Cardiac muscle cell (in vitro differentiated cells and primary cell): Measurements from ENCODE around the gene RTL10. TPM values are rescaled to one million over a fixed set of nuclear protein-coding genes. Genes with fewer than 3 reads are reported as not detected.

ENCODE experiments used
- DNase-seq, 2 donors: peaks; one replicate each; pipeline versions ENCODE4 v3.0.0 to v3.0.0-alpha.2; 2010 to 2017; ENCODE audit warnings: low read depth in 1 of 2, low spot score in 1 of 2
- H3K27ac ChIP-seq: fragments of 200-600 bp; sonication (generic); 2 replicates; pipeline ENCODE4 v1.5.1; 2016
- H3K27me3 ChIP-seq: fragments of 200-600 bp; sonication (generic); 2 replicates; pipeline ENCODE4 v1.6.0; 2016; ENCODE audit warnings: control low read depth
- H3K36me3 ChIP-seq: fragments of 200-600 bp; sonication (generic); 2 replicates; pipeline ENCODE4 v1.5.1; 2016; ENCODE audit warnings: control low read depth
- H3K4me1 ChIP-seq: fragments of 200-600 bp; sonication (generic); 2 replicates; pipeline ENCODE4 v1.8.1; 2017; ENCODE audit warnings: low read depth, mild to moderate bottlenecking, mixed run types
- H3K4me3 ChIP-seq: fragments of 200-600 bp; sonication (generic); 2 replicates; pipeline ENCODE4 v1.5.1; 2016; ENCODE audit warnings: mild to moderate bottlenecking
- H3K9me3 ChIP-seq: fragments of 200-600 bp; sonication (generic); 2 replicates; pipeline ENCODE4 v1.5.1; 2017; ENCODE audit warnings: low read depth, mild to moderate bottlenecking, control low read depth
- CTCF ChIP-seq: IDR thresholded peaks from 2 replicates; pipeline ENCODE4 v1.5.1; 2012; ENCODE audit warnings: low read depth, mild to moderate bottlenecking, low read length
- polyA plus RNA-seq: library from polyadenylated mRNA; unstranded; fragments of >200 nt; fragmentation: Nextera tagmentation; extraction: Ambion mirVana; gene quantifications from 2 replicates; pipeline ENCODE4 v1.2.1, GENCODE V29; 2016
- total RNA-seq: library from RNA; depleted of rRNA; stranded (reverse); fragments of >200 nt; gene quantifications from 2 replicates; pipeline ENCODE4 v1.2.3, GENCODE V29; 2016

The RTL10 gene
- total and polyA plus RNA-seq, 2 experiments from 2014 or later = 11.9 to 20.9 TPM

- no peak overlapping the region for H3K4me3 ChIP-seq
- TF ChIP-seq CTCF = no peak
- H3K27ac ChIP-seq = no peak overlapping the region
- no peak for DNase-seq
- no peaks in the 10 kb centered on the region for H3K9me3 ChIP-seq
- no peaks in the 10 kb centered on the region for H3K36me3 ChIP-seq
- no peaks in the 10 kb centered on the region for H3K27me3 ChIP-seq
- H3K4me1 ChIP-seq = peaks cover 15% of the 10 kb centered on the region
Measured at GRCh38 chr22:19878461-19879245, 24.0 kb upstream of the RTL10 start.

GRCh38 chr22:19877626-19878339, 23.1 kb upstream of the RTL10 start:
- no peak for TF ChIP-seq CTCF
- peaks cover 15% of the 10 kb centered on the region for H3K4me1 ChIP-seq
- H3K9me3 ChIP-seq = no peaks in the 10 kb centered on the region
- no peaks in the 10 kb centered on the region for H3K27me3 ChIP-seq
- DNase-seq = peak in 1 of 2 donors; percentile 23
- H3K27ac ChIP-seq = no peak overlapping the region
- no peak overlapping the region for H3K4me3 ChIP-seq
- H3K36me3 ChIP-seq = no peaks in the 10 kb centered on the region

- Histone ChIP-seq H3K27me3 (no peaks in the 10 kb centered on the region), H3K36me3 (no peaks in the 10 kb centered on the region), H3K9me3 (no peaks in the 10 kb centered on the region), H3K4me3 (no peak overlapping the region), H3K4me1 (peaks cover 15% of the 10 kb centered on the region), H3K27ac (no peak overlapping the region)
- DNase-seq = no peak
- TF ChIP-seq CTCF = no peak
Measured at GRCh38 chr22:19876941-19877625, 22.4 kb upstream of the RTL10 start.

- Histone ChIP-seq H3K4me3 (no peak overlapping the region), H3K9me3 (no peaks in the 10 kb centered on the region), H3K27me3 (no peaks in the 10 kb centered on the region), H3K36me3 (no peaks in the 10 kb centered on the region), H3K4me1 (peaks cover 15% of the 10 kb centered on the region), H3K27ac (no peak overlapping the region)
- DNase-seq = no peak
- TF ChIP-seq CTCF = no peak
Measured at GRCh38 chr22:19876314-19876940, 21.8 kb upstream of the RTL10 start.

- peaks cover 15% of the 10 kb centered on the region for H3K4me1 ChIP-seq
- no peak for TF ChIP-seq CTCF
- H3K36me3 ChIP-seq = no peaks in the 10 kb centered on the region
- H3K27ac ChIP-seq = peak overlapping the region; percentile 67
- H3K4me3 ChIP-seq = no peak overlapping the region
- no peaks in the 10 kb centered on the region for H3K9me3 ChIP-seq
- DNase-seq = peak in 1 of 2 donors; percentile 56
- no peaks in the 10 kb centered on the region for H3K27me3 ChIP-seq
Measured at GRCh38 chr22:19875531-19876313, 21.0 kb upstream of the RTL10 start.
